GM03348 (cell line): ENCODE data around the gene HRC.

Experiments used
- DNase-seq: peaks from one replicate; pipeline ENCODE4 v3.0.0; 2012; ENCODE audit warnings: low spot score

The HRC gene

DNA sequence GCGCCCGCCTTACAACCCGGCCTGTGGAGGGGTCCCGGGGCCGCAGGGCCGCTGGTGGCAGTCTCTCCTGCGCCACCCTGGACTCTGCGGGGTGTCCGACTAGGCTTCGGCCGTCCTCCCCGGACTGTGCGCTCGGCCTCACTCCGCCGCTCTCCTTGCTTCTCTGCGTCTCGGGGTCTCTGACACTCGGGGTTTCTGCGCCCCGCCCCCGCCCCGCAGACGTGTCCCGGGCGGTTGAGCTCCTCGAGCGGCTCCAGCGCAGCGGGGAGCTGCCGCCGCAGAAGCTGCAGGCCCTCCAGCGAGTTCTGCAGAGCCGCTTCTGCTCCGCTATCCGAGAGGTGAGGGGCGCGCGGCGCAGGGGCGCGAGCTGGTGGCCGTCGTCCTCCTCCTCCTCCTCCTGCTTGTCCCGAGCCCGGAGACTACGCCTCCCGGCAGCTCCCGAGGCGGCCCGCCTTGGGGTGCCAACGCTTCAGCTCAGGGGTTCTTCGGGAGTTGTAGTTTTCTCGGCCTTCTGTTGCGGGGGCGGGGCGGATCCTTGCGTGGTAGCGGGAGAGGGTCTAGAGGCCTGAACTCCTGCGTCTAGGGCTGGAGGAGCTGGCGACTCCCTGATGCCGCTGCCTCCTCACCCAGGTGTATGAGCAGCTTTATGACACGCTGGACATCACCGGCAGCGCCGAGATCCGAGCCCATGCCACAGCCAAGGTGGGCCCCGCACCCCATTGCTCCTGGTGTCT, 40.4 kb downstream of the HRC start:
- DNase-seq, result peak; percentile 72

GRCh38 chr19:49113762-49114629, 41.2 kb downstream of the HRC start, which contains the start of gene LIN7B:
TSS of gene LIN7B (plus strand) at chr19:49114370. CDS start at chr19:49114405, 35 bp downstream.
- peak; percentile 94 for DNase-seq

- DNase-seq, result no peak
These were observed 43.8 kb downstream of the HRC start for GRCh38 chr19:49111218-49111998.

DNA sequence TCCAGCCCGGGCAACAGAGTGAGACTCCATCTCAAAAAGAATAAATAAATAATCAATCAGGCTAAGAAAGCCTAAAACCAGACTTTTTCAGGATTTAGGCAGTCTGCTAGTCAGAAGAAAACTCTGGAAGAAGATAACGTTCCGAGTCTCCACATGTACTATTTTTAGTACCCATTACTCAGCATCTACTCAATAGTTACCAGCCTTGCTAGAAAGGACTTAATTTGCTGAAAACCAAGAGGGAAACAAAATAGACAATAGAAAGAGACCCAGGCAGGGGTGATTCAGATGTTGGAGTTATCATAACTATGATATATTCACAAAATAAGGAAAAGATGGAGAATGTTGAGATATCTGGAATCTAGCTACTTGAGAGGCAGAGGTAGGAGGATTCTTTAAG, 44.6 kb downstream of the HRC start:
- DNase-seq, result peak; percentile 37

GRCh38 chr19:49109569-49110233, 45.5 kb downstream of the HRC start:
- DNase-seq, result no peak

DNA sequence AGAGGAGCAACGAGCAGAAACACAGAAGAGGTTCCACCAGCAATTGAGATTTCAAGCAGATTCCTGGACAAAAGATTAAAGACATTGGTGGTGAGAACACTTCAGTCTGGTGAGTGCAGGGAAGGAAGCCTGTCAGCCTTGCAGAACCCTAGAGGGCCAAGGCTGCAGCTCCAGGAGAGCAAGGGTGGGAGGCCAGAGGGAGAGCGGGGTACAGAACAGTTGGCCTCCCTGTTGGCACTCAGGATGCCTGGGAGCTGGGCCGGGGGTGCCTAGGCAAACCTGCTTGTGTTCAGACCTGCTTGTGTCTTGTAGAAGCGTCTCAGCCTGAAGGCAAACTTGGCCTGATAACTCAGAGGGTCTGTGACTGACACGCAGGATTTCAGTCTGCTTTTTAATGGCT, 46.1 kb downstream of the HRC start:
- no peak for DNase-seq

- DNase-seq, result no peak
These were observed 47.4 kb downstream of the HRC start for GRCh38 chr19:49107625-49108459.

DNA sequence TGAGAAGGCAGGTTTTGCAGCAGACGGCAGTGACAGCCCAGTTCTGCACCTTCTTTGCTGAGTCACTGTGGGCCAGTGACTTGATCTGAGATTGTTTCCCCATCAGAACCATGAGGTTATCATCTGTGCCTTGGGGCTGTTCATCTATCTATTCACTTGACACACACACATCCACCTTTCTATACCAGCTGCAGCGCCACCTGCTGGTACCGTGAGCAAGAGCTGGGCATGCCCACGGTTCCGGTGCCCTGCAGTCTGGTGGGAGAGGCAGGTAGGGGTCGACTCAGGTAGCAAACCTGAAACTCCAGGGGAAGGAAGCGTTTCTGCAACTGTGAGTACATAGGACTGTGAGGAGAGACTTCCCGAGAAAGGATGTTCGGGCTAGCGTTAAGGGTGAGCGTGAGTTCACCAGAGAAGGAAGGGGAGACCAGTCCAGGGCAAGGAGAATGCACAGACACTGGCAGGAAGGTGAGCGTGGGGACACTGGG, 48.5 kb downstream of the HRC start:
- peak; percentile 52 for DNase-seq

DNA sequence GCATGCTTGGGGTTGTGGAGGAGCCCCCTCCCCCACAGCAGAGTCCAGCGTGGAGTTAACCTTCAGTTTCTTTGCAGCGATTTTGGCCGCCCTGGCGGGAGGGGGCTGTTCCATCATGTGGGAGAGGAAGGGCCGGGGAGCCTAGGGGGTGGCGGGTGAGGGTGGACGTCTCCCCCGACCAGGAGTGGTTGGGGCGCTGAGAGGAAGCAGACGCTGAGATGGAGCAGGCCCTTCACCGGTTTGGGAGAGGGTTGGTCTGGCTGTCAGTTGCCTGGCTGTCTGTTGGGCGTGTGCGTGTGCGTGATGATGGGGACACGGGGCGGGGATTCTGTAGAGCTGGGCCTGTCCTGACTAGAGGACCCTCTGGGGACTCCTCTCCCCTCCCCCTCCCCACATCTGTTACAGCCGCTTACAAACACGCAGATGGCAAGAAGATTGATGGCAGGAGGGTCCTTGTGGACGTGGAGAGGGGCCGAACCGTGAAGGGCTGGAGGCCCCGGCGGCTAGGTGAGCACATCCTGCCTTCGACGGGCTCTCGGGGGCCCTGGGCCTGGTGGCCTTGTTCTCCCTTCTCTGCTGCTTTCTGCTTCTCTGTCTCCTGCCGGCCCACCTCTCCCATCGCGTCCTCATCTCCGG, 50.8 kb downstream of the HRC start:
- DNase-seq, result no peak

- DNase-seq, result no peak
These were observed 51.7 kb downstream of the HRC start for GRCh38 chr19:49103331-49104085.

DNA sequence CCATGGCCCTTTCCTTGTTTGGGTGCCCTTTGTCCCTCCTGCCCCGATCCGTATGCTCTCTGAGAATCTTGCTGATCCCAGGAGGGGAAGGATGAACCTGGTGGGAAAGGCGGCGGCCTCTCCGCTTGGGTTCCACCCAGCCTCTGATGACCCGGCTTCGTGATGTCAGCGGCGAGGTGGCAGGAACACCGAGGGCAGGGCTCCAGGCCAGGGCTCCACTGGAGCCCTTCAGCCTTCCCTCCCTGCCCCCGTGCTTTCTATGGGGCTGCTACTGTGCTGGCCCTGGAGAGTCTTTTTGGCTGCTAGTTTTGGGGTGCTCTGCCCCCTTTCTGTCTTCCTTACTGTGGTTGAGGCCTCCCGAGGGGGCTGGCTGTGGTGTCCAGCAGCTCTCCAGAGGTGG, 52.9 kb downstream of the HRC start:
- DNase-seq, result no peak
